Ovary (tissue), 9 donors: ENCODE data around the gene LHX2. TPM values are rescaled to one million over a fixed set of nuclear protein-coding genes. Genes with fewer than 3 reads are reported as not detected.
A peak's percentile ranks its signal among the peaks of the same experiment; 100 is the strongest.
"Not testable (repeated sequence)": the region's sequence is repeated elsewhere in the genome, so short reads cannot be mapped to it uniquely, and the experiment has no call there.

Experiments
- DNase-seq, 5 donors: peaks; one replicate each; pipeline ENCODE4 v3.0.0-alpha.2; 2019 to 2020
- H3K27ac ChIP-seq, 2 donors: fragments of 200-600 bp; one replicate each; pipeline versions ENCODE4 v1.5.1 to v1.8.0; 2019 to 2022
- H3K27me3 ChIP-seq: fragments of 200-600 bp; one replicate; pipeline ENCODE4 v1.8.0; 2022
- H3K36me3 ChIP-seq: fragments of 200-600 bp; sonication (generic); one replicate; pipeline ENCODE4 v1.5.1; 2019
- H3K4me1 ChIP-seq: one replicate; pipeline ENCODE4 v1.8.1; 2013; ENCODE audit warnings: mild to moderate bottlenecking, moderate library complexity; ENCODE audit not compliant: insufficient read depth
- H3K4me3 ChIP-seq: fragments of 200-600 bp; sonication (generic); one replicate; pipeline ENCODE4 v1.5.1; 2017
- H3K9me3 ChIP-seq, 2 donors: fragments of 200-600 bp in 1 of 2; sonication (generic) in 1 of 2; one replicate each; pipeline versions ENCODE4 v1.5.1 to v1.8.1; 2013 to 2019; ENCODE audit warnings: mild to moderate bottlenecking in 1 of 2, moderate library complexity in 1 of 2
- CTCF ChIP-seq, 3 donors: fragments of 450-650 bp in 2 of 3; fragments of 200-600 bp in 1 of 3; IDR thresholded peaks; one replicate each; pipeline versions ENCODE4 v1.5.1 to v1.8.0; 2016 to 2022; ENCODE audit warnings: antibody characterized with exemption in 3 of 3, mild to moderate bottlenecking in 1 of 3
- EP300 ChIP-seq: sonication (generic); formaldehyde crosslinking; IDR thresholded peaks from one replicate; pipeline ENCODE4 v1.6.1; 2017; ENCODE audit warnings: antibody characterized with exemption
- POLR2A ChIP-seq: fragments of 450-650 bp; IDR thresholded peaks from one replicate; pipeline ENCODE4 v1.6.1; 2017; ENCODE audit warnings: antibody characterized with exemption, mild to moderate bottlenecking, moderate library complexity
- WGBS, 3 donors: extraction: QIAGEN DNeasy Blood & Tissue Kit in 1 of 3; methylation state at CpG; one replicate each; pipeline versions ENCODE4 v1.1.5 to v1.1.7; 2013 to 2017; 5-methylcytosine and 5-hydroxymethylcytosine counted together
- intact Hi-C, 4 donors: fragments of 100-400 bp; cut with DNase I; formaldehyde crosslinking; loops; one replicate each; pipeline versions ENCODE4 v1.11.0 to v1.15.1; 2022 to 2023
- polyA plus RNA-seq, 2 donors: library from polyadenylated mRNA; stranded (reverse); fragments of 200-250 nt in 1 of 2; fragments of 350-450 nt in 1 of 2; fragmentation: Illumina TruSeq in 1 of 2; extraction: RNeasy Lipid Tissue Mini Kit (QIAGEN cat#74804) in 1 of 2; gene quantifications; one replicate each; pipeline ENCODE4 v1.2.3, GENCODE V29; 2013 to 2014
- total RNA-seq, 7 donors: library from RNA; depleted of rRNA in 2 of 7; stranded (reverse); fragments of >200 nt in 2 of 7; fragmentation: NEBNext Ultra II Directional in 3 of 7; extraction: Animal tissue kit (Norgen Biotek cat#: 25700) in 3 of 7; gene quantifications; one replicate each; pipeline versions ENCODE4 v1.1.0 to v1.2.4, GENCODE V29; 2016 to 2023
- donor health status: DM: no; HTN: no; CAD: no; lungs with moderate emphysema.
- donor health status: DM: no; HTN: no; CAD: no.
- donor health status: Bipolar disorder and iron deficiency.
- donor health status: DM: yes; HTN: yes; CAD: no.
- donor health status: DM: no; HTN: no; CAD: no.
- donor health status: DM: yes; HTN: yes; CAD: no.

The LHX2 gene
- total and polyA plus RNA-seq, 9 donors, result 0.10 to 17.0 (median 0.49) TPM; not detected in 5

GRCh38 chr9:123985869-123986268 is 25.7 kb upstream of the LHX2 start:
- H3K36me3 ChIP-seq, result no peaks in the 10 kb centered on the region
- TF ChIP-seq POLR2A (no peak), EP300 (no peak), CTCF (IDR thresholded peaks at IDR 0.05) (no peak)
- WGBS, 3 donors, result 75 to 88% (median 77%) methylated on average over 4 of the region's 4 CpGs
- intact Hi-C loops, result no loop called here
- no peaks in the 10 kb centered on the region for H3K9me3 ChIP-seq
- no peak overlapping the region for H3K4me3 ChIP-seq
- H3K4me1 ChIP-seq, result no peaks in the 10 kb centered on the region
- no peaks in the 10 kb centered on the region for H3K27me3 ChIP-seq
- H3K27ac ChIP-seq, result no peak overlapping the region
- no peak for DNase-seq

GRCh38 chr9:123990427-123990826 is 21.1 kb upstream of the LHX2 start:
- WGBS, 3 donors, result 36 to 41% (median 39%) methylated on average over 5 of the region's 5 CpGs
- Histone ChIP-seq H3K9me3 (peaks cover 0 to 5% of the 10 kb centered on the region in 2 donors), H3K27me3 (no peaks in the 10 kb centered on the region), H3K4me3 (no peak overlapping the region), H3K4me1 (no peaks in the 10 kb centered on the region), H3K27ac (no peak overlapping the region), H3K36me3 (no peaks in the 10 kb centered on the region)
- DNase-seq, result no peak
- intact Hi-C loops, result loop anchor here in 1 of 4 donors (2.0 kb wide), 1 partner anchor 16 kb away; no protein-coding TSS in a partner anchor
- TF ChIP-seq POLR2A (no peak), EP300 (no peak), CTCF (IDR thresholded peaks at IDR 0.05) (no peak)

- H3K27me3 ChIP-seq, H3K27ac ChIP-seq, intact Hi-C loops: not testable (repeated sequence)
Measured at GRCh38 chr9:123992679-123993078, 18.9 kb upstream of the LHX2 start.

GRCh38 chr9:123996731-123997421 is 14.7 kb upstream of the LHX2 start:
- intact Hi-C loops, result loop anchor here in 1 of 4 donors (2.0 kb wide), 1 partner anchor 18 kb away; no protein-coding TSS in a partner anchor
- Histone ChIP-seq H3K27ac (no peak overlapping the region), H3K4me1 (peaks cover 2% of the 10 kb centered on the region), H3K27me3 (peaks cover 12% of the 10 kb centered on the region), H3K9me3 (peaks cover 0 to 5% of the 10 kb centered on the region in 2 donors), H3K4me3 (no peak overlapping the region), H3K36me3 (no peaks in the 10 kb centered on the region)
- WGBS, 3 donors, result 10 to 12% (median 12%) methylated on average over 23 of the region's 23 CpGs
- DNase-seq, result no peak
- TF ChIP-seq CTCF (IDR thresholded peaks at IDR 0.05), result no peak
- no peak for TF ChIP-seq EP300
- no peak for TF ChIP-seq POLR2A

More at GRCh38 chr9:123992679-123993078, 18.9 kb upstream of the LHX2 start:
- H3K36me3 ChIP-seq, H3K9me3 ChIP-seq, DNase-seq, H3K4me3 ChIP-seq, H3K4me1 ChIP-seq: not testable (repeated sequence)
- WGBS, 3 donors, result 71 to 79% (median 75%) methylated on average over 10 to 14 of the region's 16 CpGs

GRCh38 chr9:123997665-123998277 is 13.8 kb upstream of the LHX2 start:
- H3K4me1 ChIP-seq, result peaks cover 2% of the 10 kb centered on the region
- no peak for TF ChIP-seq CTCF (IDR thresholded peaks at IDR 0.05)
- no peak for TF ChIP-seq POLR2A
- no peak for TF ChIP-seq EP300
- H3K36me3 ChIP-seq, result no peaks in the 10 kb centered on the region
- intact Hi-C loops, result loop anchor here in 1 of 4 donors (2.0 kb wide), 1 partner anchor 19 kb away; no protein-coding TSS in a partner anchor
- WGBS, 3 donors, result 5 to 6% (median 5%) methylated on average over 14 to 15 of the region's 15 CpGs
- H3K27ac ChIP-seq, result no peak overlapping the region
- H3K27me3 ChIP-seq, result peaks cover 12% of the 10 kb centered on the region
- H3K9me3 ChIP-seq, result peaks cover 0 to 5% of the 10 kb centered on the region in 2 donors
- no peak overlapping the region for H3K4me3 ChIP-seq
- peak in 1 of 5 donors; percentile 40 for DNase-seq
